Measurements from ENCODE around the gene ATXN1.
"Not testable (repeated sequence)": the region's sequence is repeated elsewhere in the genome, so short reads cannot be mapped to it uniquely, and the experiment has no call there.

Gene ATXN1

GRCh38 chr6:16273256-16273655 is 488.0 kb downstream of the ATXN1 start:
- Mint-ChIP-seq H3K36me3 (no peaks in the 10 kb centered on the region), H3K27me3 (peaks cover 27% of the 10 kb centered on the region), H3K4me3 (no peak overlapping the region), H3K9me3 (no peaks in the 10 kb centered on the region), H3K27ac (no peak overlapping the region), H3K4me1 (peaks cover 15% of the 10 kb centered on the region)
- no peak for ATAC-seq

GRCh38 chr6:16272201-16272600 is 489.1 kb downstream of the ATXN1 start:
- Mint-ChIP-seq H3K4me1 (peaks cover 7% of the 10 kb centered on the region), H3K36me3 (no peaks in the 10 kb centered on the region), H3K4me3 (no peak overlapping the region), H3K27me3 (peaks cover 17% of the 10 kb centered on the region), H3K27ac (no peak overlapping the region), H3K9me3 (no peaks in the 10 kb centered on the region)
- no peak for ATAC-seq

- Mint-ChIP-seq H3K4me1 (peaks cover 7% of the 10 kb centered on the region), H3K36me3 (no peaks in the 10 kb centered on the region), H3K4me3 (no peak overlapping the region), H3K27ac (no peak overlapping the region), H3K27me3 (peaks cover 9% of the 10 kb centered on the region), H3K9me3 (no peaks in the 10 kb centered on the region)
- ATAC-seq = no peak
These were observed 489.8 kb downstream of the ATXN1 start for GRCh38 chr6:16271428-16271827.

GRCh38 chr6:16270178-16270794 is 491.0 kb downstream of the ATXN1 start:
- H3K4me3 Mint-ChIP-seq = no peak overlapping the region
- peaks cover 7% of the 10 kb centered on the region for H3K4me1 Mint-ChIP-seq
- H3K36me3 Mint-ChIP-seq = no peaks in the 10 kb centered on the region

GRCh38 chr6:16269442-16270070 is 491.7 kb downstream of the ATXN1 start:
- not testable (repeated sequence) for H3K9me3 Mint-ChIP-seq, H3K27me3 Mint-ChIP-seq, H3K4me1 Mint-ChIP-seq, H3K4me3 Mint-ChIP-seq, ATAC-seq, H3K27ac Mint-ChIP-seq, H3K36me3 Mint-ChIP-seq

More at GRCh38 chr6:16270178-16270794, 491.0 kb downstream of the ATXN1 start:
- Mint-ChIP-seq H3K27ac (no peak overlapping the region), H3K27me3 (peaks cover 8% of the 10 kb centered on the region), H3K9me3 (no peaks in the 10 kb centered on the region)
- ATAC-seq = no peak

GRCh38 chr6:16267428-16268263 is 493.6 kb downstream of the ATXN1 start:
- peak; percentile 58 for ATAC-seq
- peaks cover 8% of the 10 kb centered on the region for H3K27me3 Mint-ChIP-seq
- H3K27ac Mint-ChIP-seq = no peak overlapping the region
- peak overlapping the region; percentile 19 for H3K4me3 Mint-ChIP-seq
- H3K9me3 Mint-ChIP-seq = no peaks in the 10 kb centered on the region
- H3K4me1 Mint-ChIP-seq = no peaks in the 10 kb centered on the region
- H3K36me3 Mint-ChIP-seq = no peaks in the 10 kb centered on the region

GRCh38 chr6:16265351-16266341 is 495.6 kb downstream of the ATXN1 start:
- Mint-ChIP-seq H3K27me3 (peaks cover 8% of the 10 kb centered on the region), H3K4me3 (no peak overlapping the region), H3K27ac (no peak overlapping the region), H3K4me1 (no peaks in the 10 kb centered on the region), H3K36me3 (no peaks in the 10 kb centered on the region), H3K9me3 (no peaks in the 10 kb centered on the region)
- no peak for ATAC-seq

GRCh38 chr6:16264785-16265184 is 496.5 kb downstream of the ATXN1 start:
- H3K9me3 Mint-ChIP-seq = no peaks in the 10 kb centered on the region
- no peak for ATAC-seq
- no peak overlapping the region for H3K27ac Mint-ChIP-seq

GRCh38 chr6:16263464-16264099 is 497.7 kb downstream of the ATXN1 start:
- not testable (repeated sequence) for H3K27me3 Mint-ChIP-seq, H3K27ac Mint-ChIP-seq, H3K9me3 Mint-ChIP-seq, H3K36me3 Mint-ChIP-seq, H3K4me1 Mint-ChIP-seq, ATAC-seq, H3K4me3 Mint-ChIP-seq

More at GRCh38 chr6:16264785-16265184, 496.5 kb downstream of the ATXN1 start:
- Mint-ChIP-seq H3K4me1 (no peaks in the 10 kb centered on the region), H3K36me3 (no peaks in the 10 kb centered on the region), H3K27me3 (peaks cover 3% of the 10 kb centered on the region), H3K4me3 (no peak overlapping the region)

- not testable (repeated sequence) for H3K27me3 Mint-ChIP-seq, H3K36me3 Mint-ChIP-seq, H3K9me3 Mint-ChIP-seq, ATAC-seq, H3K4me1 Mint-ChIP-seq, H3K27ac Mint-ChIP-seq, H3K4me3 Mint-ChIP-seq
These were observed 498.5 kb downstream of the ATXN1 start for GRCh38 chr6:16262773-16263172.

- not testable (repeated sequence) for H3K27ac Mint-ChIP-seq, H3K36me3 Mint-ChIP-seq, H3K4me3 Mint-ChIP-seq, ATAC-seq, H3K27me3 Mint-ChIP-seq, H3K4me1 Mint-ChIP-seq, H3K9me3 Mint-ChIP-seq
These were observed 500.7 kb downstream of the ATXN1 start for GRCh38 chr6:16260602-16261001.

- not testable (repeated sequence) for H3K4me3 Mint-ChIP-seq, H3K4me1 Mint-ChIP-seq, H3K27ac Mint-ChIP-seq, H3K36me3 Mint-ChIP-seq, ATAC-seq, H3K9me3 Mint-ChIP-seq, H3K27me3 Mint-ChIP-seq
These were observed 501.7 kb downstream of the ATXN1 start for GRCh38 chr6:16259604-16260003.

- Mint-ChIP-seq H3K9me3 (peaks cover 3% of the 10 kb centered on the region), H3K27ac (no peak overlapping the region), H3K4me1 (no peaks in the 10 kb centered on the region), H3K4me3 (no peak overlapping the region), H3K36me3 (no peaks in the 10 kb centered on the region), H3K27me3 (no peaks in the 10 kb centered on the region)
- ATAC-seq = no peak
These were observed 502.6 kb downstream of the ATXN1 start for GRCh38 chr6:16258709-16259075.

- no peaks in the 10 kb centered on the region for H3K4me1 Mint-ChIP-seq
- no peaks in the 10 kb centered on the region for H3K27me3 Mint-ChIP-seq
- H3K36me3 Mint-ChIP-seq = no peaks in the 10 kb centered on the region
- H3K9me3 Mint-ChIP-seq = peaks cover 3% of the 10 kb centered on the region
- no peak for ATAC-seq
- H3K27ac Mint-ChIP-seq = no peak overlapping the region
- no peak overlapping the region for H3K4me3 Mint-ChIP-seq
These were observed 503.1 kb downstream of the ATXN1 start for GRCh38 chr6:16257999-16258708.
